Keratinocyte (primary cell): Measurements from ENCODE around the gene FRMD3. TPM values are rescaled to one million over a fixed set of nuclear protein-coding genes. Genes with fewer than 3 reads are reported as not detected.

Experiments
- DNase-seq: peaks from one replicate; pipeline ENCODE4 v3.0.0-alpha.2; 2011; ENCODE audit warnings: low read depth, missing footprints, low spot score
- FAIRE-seq: peaks from 2 replicates; lab custom pipeline; 2011; peaks lifted over from hg19 to GRCh38; lab: Jason Lieb, UNC
- H2AFZ ChIP-seq: 2 replicates; pipeline ENCODE4 v1.6.0; 2012; ENCODE audit warnings: low read length, control low read depth, inconsistent platforms; ENCODE audit not compliant: control insufficient read depth
- H3K27ac ChIP-seq: 2 replicates; pipeline ENCODE4 v1.5.1; 2011; ENCODE audit warnings: low read length; ENCODE audit not compliant: control insufficient read depth, insufficient read depth
- H3K27me3 ChIP-seq: 3 replicates; pipeline ENCODE4 v1.6.0; 2011; ENCODE audit warnings: low read length; ENCODE audit not compliant: control insufficient read depth, insufficient read depth; ENCODE audit errors: extremely low read depth
- H3K36me3 ChIP-seq, 2 experiments: 2 replicates in 1 of 2; 3 replicates in 1 of 2; pipeline ENCODE4 v1.5.1; 2011; ENCODE audit warnings: low read length in 2 of 2, mild to moderate bottlenecking in 1 of 2; ENCODE audit not compliant: control insufficient read depth in 2 of 2, insufficient read depth in 2 of 2; ENCODE audit errors: extremely low read depth in 1 of 2
- H3K4me1 ChIP-seq: 3 replicates; pipeline ENCODE4 v1.5.1; 2011; ENCODE audit warnings: low read length; ENCODE audit not compliant: control insufficient read depth, insufficient read depth; ENCODE audit errors: extremely low read depth
- H3K4me2 ChIP-seq: 3 replicates; pipeline ENCODE4 v1.6.0; 2011; ENCODE audit warnings: low read depth, low read length; ENCODE audit not compliant: control insufficient read depth, insufficient read depth; ENCODE audit errors: extremely low read depth
- H3K4me3 ChIP-seq, 3 experiments: fragments of 200-600 bp in 1 of 3; sonication (generic) in 1 of 3; 2 replicates in 2 of 3; 3 replicates in 1 of 3; pipeline ENCODE4 v1.5.1; 2011 to 2016; ENCODE audit warnings: low read length in 3 of 3, mild to moderate bottlenecking in 3 of 3, control low read depth in 2 of 3, inconsistent platforms in 1 of 3, low read depth in 1 of 3, mixed read lengths in 1 of 3, mixed run types in 1 of 3, moderate library complexity in 1 of 3; ENCODE audit not compliant: control insufficient read depth in 2 of 3, insufficient read depth in 2 of 3; ENCODE audit errors: extremely low read depth in 1 of 3
- H3K79me2 ChIP-seq: 2 replicates; pipeline ENCODE4 v1.6.0; 2012; ENCODE audit warnings: low read length; ENCODE audit not compliant: control insufficient read depth, insufficient read depth
- H3K9ac ChIP-seq: 3 replicates; pipeline ENCODE4 v1.6.0; 2011; ENCODE audit warnings: low read length; ENCODE audit not compliant: control insufficient read depth, insufficient read depth; ENCODE audit errors: extremely low read depth
- H3K9me1 ChIP-seq: 3 replicates; pipeline ENCODE4 v1.6.0; 2011; ENCODE audit warnings: low read length; ENCODE audit not compliant: control insufficient read depth, insufficient read depth; ENCODE audit errors: extremely low read depth
- H3K9me3 ChIP-seq: 2 replicates; pipeline ENCODE4 v1.5.1; 2012; ENCODE audit warnings: low read depth, low read length; ENCODE audit not compliant: control insufficient read depth
- H4K20me1 ChIP-seq: 3 replicates; pipeline ENCODE4 v1.6.0; 2011; ENCODE audit warnings: low read length; ENCODE audit not compliant: control insufficient read depth, insufficient read depth; ENCODE audit errors: extremely low read depth
- EZH2 ChIP-seq: IDR thresholded peaks from one replicate; pipeline ENCODE4 v1.6.1; 2012; ENCODE audit warnings: inconsistent platforms, mild to moderate bottlenecking, low read length, moderate library complexity
- dilution Hi-C: fragments of 300-500 bp; cut with MboI; formaldehyde crosslinking; loops from one replicate; pipeline ENCODE4 v1.7.0; 2020; ENCODE audit warnings: low sequenced_read_pairs; ENCODE audit not compliant: extremely low pct_ligation_motif_present
- polyA plus RNA-seq, 5 experiments: library from polyadenylated mRNA; depleted of rRNA in 3 of 5; stranded (reverse) in 3 of 5; stranded (forward) in 1 of 5; unstranded in 1 of 5; fragments of >200 nt; gene quantifications; 1 replicate in 1 of 5; 2 replicates in 3 of 5; 3 replicates in 1 of 5; pipeline versions ENCODE4 v1.2.1 to v1.2.3, GENCODE V29; 2011 to 2012; ENCODE audit warnings: missing spikeins in 2 of 5, low read depth in 1 of 5, low replicate concordance in 1 of 5
- TF ChIP-seq, protein P1 (sequence below), 3 experiments: IDR thresholded peaks in 1 of 3; conservative IDR thresholded peaks in 1 of 3; optimal IDR thresholded peaks in 1 of 3; 2 replicates in 2 of 3; 3 replicates in 1 of 3; pipeline versions ENCODE3 to v1.5.1; 2011; ENCODE audit warnings: low read length in 3 of 3, mild to moderate bottlenecking in 3 of 3, moderate library complexity in 2 of 3, control low read depth in 1 of 3, inconsistent platforms in 1 of 3; ENCODE audit not compliant: insufficient read depth in 2 of 3; ENCODE audit errors: extremely low read depth in 1 of 3

The FRMD3 gene
- polyA plus RNA-seq, 1 donor (not counting 4 experiments of a cell fraction or from before 2014, with no cell fraction given): 0.21 TPM

DNA sequence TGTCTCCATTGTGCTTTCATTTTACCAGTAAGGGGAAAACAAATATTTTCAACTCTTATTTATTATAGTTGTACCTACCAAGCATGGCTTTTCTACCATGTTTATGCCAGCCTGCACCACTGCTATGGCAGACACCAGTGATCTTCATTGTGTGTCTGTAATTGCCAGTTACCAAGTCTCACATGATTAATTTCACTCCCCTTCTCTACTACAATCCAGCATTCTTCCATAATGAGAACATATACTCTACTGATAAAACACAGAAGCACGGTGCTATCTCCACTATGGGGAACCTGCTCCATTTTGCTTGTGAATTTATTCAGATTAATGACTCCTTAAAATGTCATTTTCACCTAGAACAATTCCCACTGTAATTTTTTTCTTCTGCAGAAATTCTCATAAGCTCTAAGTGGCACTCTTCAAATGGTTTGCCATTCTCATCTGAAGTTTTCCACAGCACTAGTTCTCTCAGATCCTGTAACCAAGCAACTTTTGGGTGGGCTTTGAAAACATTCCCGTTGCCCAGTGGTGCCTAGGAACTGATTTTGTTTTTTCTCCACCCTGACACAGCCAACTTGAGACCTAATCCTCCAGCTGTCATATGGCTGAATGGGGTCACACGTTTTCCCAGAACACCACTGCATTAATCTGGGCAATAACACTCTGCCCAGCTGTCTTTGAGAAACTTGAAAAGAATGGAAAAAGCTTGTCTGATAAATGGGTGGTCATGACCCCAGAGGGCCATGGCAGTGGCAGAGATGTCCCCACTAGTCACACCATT is 252.6 kb downstream of the FRMD3 start:
- no peaks in the 10 kb centered on the region for H3K9me3 ChIP-seq
- no peak overlapping the region for H3K4me3 ChIP-seq
- no peak overlapping the region for H3K4me2 ChIP-seq
- dilution Hi-C loops: no loop called here
- H3K9me1 ChIP-seq: peaks cover 3% of the 10 kb centered on the region
- H3K9ac ChIP-seq: no peak overlapping the region
- FAIRE-seq (no peak), DNase-seq (no peak)
- TF ChIP-seq EZH2: no peak
- TF ChIP-seq, protein P1, sequence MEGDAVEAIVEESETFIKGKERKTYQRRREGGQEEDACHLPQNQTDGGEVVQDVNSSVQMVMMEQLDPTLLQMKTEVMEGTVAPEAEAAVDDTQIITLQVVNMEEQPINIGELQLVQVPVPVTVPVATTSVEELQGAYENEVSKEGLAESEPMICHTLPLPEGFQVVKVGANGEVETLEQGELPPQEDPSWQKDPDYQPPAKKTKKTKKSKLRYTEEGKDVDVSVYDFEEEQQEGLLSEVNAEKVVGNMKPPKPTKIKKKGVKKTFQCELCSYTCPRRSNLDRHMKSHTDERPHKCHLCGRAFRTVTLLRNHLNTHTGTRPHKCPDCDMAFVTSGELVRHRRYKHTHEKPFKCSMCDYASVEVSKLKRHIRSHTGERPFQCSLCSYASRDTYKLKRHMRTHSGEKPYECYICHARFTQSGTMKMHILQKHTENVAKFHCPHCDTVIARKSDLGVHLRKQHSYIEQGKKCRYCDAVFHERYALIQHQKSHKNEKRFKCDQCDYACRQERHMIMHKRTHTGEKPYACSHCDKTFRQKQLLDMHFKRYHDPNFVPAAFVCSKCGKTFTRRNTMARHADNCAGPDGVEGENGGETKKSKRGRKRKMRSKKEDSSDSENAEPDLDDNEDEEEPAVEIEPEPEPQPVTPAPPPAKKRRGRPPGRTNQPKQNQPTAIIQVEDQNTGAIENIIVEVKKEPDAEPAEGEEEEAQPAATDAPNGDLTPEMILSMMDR (optimal IDR thresholded peaks at IDR 0.05 in 1 of 3, IDR thresholded peaks at IDR 0.05 in 1 of 3, conservative IDR thresholded peaks at IDR 0.05 in 1 of 3; ENCODE audit: extremely low read depth in 1 of 3, insufficient read depth in 2 of 3, low read length in 3 of 3): no peak
- H3K36me3 ChIP-seq: no peaks in the 10 kb centered on the region
- no peak overlapping the region for H3K27ac ChIP-seq
- H2AFZ ChIP-seq: no peak overlapping the region
- H3K79me2 ChIP-seq: no peaks in the 10 kb centered on the region
- no peaks in the 10 kb centered on the region for H3K27me3 ChIP-seq
- no peaks in the 10 kb centered on the region for H4K20me1 ChIP-seq
- H3K4me1 ChIP-seq: peaks cover 13% of the 10 kb centered on the region

DNA sequence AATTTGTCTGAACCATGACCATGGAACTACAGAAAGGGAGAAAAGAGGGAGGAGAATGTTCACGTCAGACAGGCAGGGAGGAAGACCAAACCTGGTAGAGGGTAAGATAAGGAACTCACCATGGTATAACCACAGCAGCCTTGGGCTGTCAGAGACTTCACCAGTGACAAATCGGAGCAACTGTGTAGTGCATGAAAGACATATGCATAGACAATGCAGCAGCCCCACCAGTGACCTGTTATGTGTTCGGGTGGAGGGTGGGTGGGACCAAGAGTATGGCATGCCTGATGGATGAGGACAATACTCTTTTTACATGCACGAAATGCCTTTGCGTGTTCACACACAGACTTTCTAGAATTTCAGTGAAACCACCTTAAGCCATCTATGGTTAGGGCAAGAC is 253.5 kb downstream of the FRMD3 start:
- Histone ChIP-seq H2AFZ (no peak overlapping the region), H3K4me1 (peaks cover 13% of the 10 kb centered on the region), H3K27me3 (no peaks in the 10 kb centered on the region), H3K4me3 (no peak overlapping the region), H3K27ac (no peak overlapping the region), H3K9me1 (peaks cover 3% of the 10 kb centered on the region), H3K79me2 (no peaks in the 10 kb centered on the region), H4K20me1 (no peaks in the 10 kb centered on the region), H3K36me3 (no peaks in the 10 kb centered on the region), H3K4me2 (no peak overlapping the region), H3K9ac (no peak overlapping the region), H3K9me3 (no peaks in the 10 kb centered on the region)
- DNase-seq: no peak
- no peak for FAIRE-seq
- dilution Hi-C loops: no loop called here
- TF ChIP-seq, protein P1 (optimal IDR thresholded peaks at IDR 0.05 in 1 of 3, IDR thresholded peaks at IDR 0.05 in 1 of 3, conservative IDR thresholded peaks at IDR 0.05 in 1 of 3; ENCODE audit: extremely low read depth in 1 of 3, insufficient read depth in 2 of 3, low read length in 3 of 3): no peak
- no peak for TF ChIP-seq EZH2
